ENCODE data around the gene DIP2C. TPM values are rescaled to one million over a fixed set of nuclear protein-coding genes. Genes with fewer than 3 reads are reported as not detected.
"Not testable (repeated sequence)": the region's sequence is repeated elsewhere in the genome, so short reads cannot be mapped to it uniquely, and the experiment has no call there.

DIP2C gene
- total RNA-seq, 1 donor from 2014 or later = 1.6 TPM

GRCh38 chr10:323651-324293 lies 365.7 kb downstream of the DIP2C start:
- no peaks in the 10 kb centered on the region for H3K27me3 Mint-ChIP-seq (ENCODE audit: insufficient read depth)
- H3K4me3 Mint-ChIP-seq = no peak overlapping the region
- H3K27ac Mint-ChIP-seq = no peak overlapping the region
- H3K4me1 Mint-ChIP-seq (ENCODE audit: low read depth) = peaks cover 9% of the 10 kb centered on the region
- H3K36me3 Mint-ChIP-seq (ENCODE audit: low read depth) = no peaks in the 10 kb centered on the region
- H3K9me3 Mint-ChIP-seq = peaks cover 3% of the 10 kb centered on the region
- intact Hi-C loops (cut with micrococcal nuclease) = no loop called here
- DNase-seq (ENCODE audit: low spot score) = no peak

GRCh38 chr10:323046-323445 lies 366.4 kb downstream of the DIP2C start:
- H3K4me3 Mint-ChIP-seq; H3K27ac Mint-ChIP-seq; H3K4me1 Mint-ChIP-seq (ENCODE audit: low read depth); H3K27me3 Mint-ChIP-seq (ENCODE audit: insufficient read depth); DNase-seq (ENCODE audit: low spot score); intact Hi-C loops (cut with micrococcal nuclease); H3K9me3 Mint-ChIP-seq; H3K36me3 Mint-ChIP-seq (ENCODE audit: low read depth): not testable (repeated sequence)

GRCh38 chr10:320771-321170 lies 368.7 kb downstream of the DIP2C start:
- peaks cover 9% of the 10 kb centered on the region for H3K4me1 Mint-ChIP-seq (ENCODE audit: low read depth)
- H3K9me3 Mint-ChIP-seq = peaks cover 3% of the 10 kb centered on the region
- no peak overlapping the region for H3K4me3 Mint-ChIP-seq
- H3K27ac Mint-ChIP-seq = no peak overlapping the region
- H3K27me3 Mint-ChIP-seq (ENCODE audit: insufficient read depth) = no peaks in the 10 kb centered on the region
- H3K36me3 Mint-ChIP-seq (ENCODE audit: low read depth) = no peaks in the 10 kb centered on the region
- DNase-seq (ENCODE audit: low spot score) = no peak
- intact Hi-C loops (cut with micrococcal nuclease) = no loop called here

- Mint-ChIP-seq H3K4me1 (ENCODE audit: low read depth) (no peaks in the 10 kb centered on the region), H3K9me3 (peaks cover 3% of the 10 kb centered on the region), H3K4me3 (no peak overlapping the region), H3K27ac (no peak overlapping the region), H3K27me3 (ENCODE audit: insufficient read depth) (no peaks in the 10 kb centered on the region), H3K36me3 (ENCODE audit: low read depth) (no peaks in the 10 kb centered on the region)
- intact Hi-C loops (cut with micrococcal nuclease) = no loop called here
- no peak for DNase-seq (ENCODE audit: low spot score)
These were observed 371.5 kb downstream of the DIP2C start for GRCh38 chr10:317926-318325.

- no peak for DNase-seq (ENCODE audit: low spot score)
- Mint-ChIP-seq H3K4me3 (no peak overlapping the region), H3K27ac (no peak overlapping the region), H3K27me3 (ENCODE audit: insufficient read depth) (no peaks in the 10 kb centered on the region), H3K4me1 (ENCODE audit: low read depth) (no peaks in the 10 kb centered on the region), H3K36me3 (ENCODE audit: low read depth) (no peaks in the 10 kb centered on the region), H3K9me3 (peaks cover 3% of the 10 kb centered on the region)
- intact Hi-C loops (cut with micrococcal nuclease) = no loop called here
These were observed 372.1 kb downstream of the DIP2C start for GRCh38 chr10:317271-317769.

GRCh38 chr10:316390-316789 lies 373.1 kb downstream of the DIP2C start:
- no peaks in the 10 kb centered on the region for H3K4me1 Mint-ChIP-seq (ENCODE audit: low read depth)
- H3K27ac Mint-ChIP-seq = no peak overlapping the region
- DNase-seq (ENCODE audit: low spot score) = no peak
- no peaks in the 10 kb centered on the region for H3K27me3 Mint-ChIP-seq (ENCODE audit: insufficient read depth)
- peaks cover 3% of the 10 kb centered on the region for H3K9me3 Mint-ChIP-seq
- intact Hi-C loops (cut with micrococcal nuclease) = no loop called here
- no peaks in the 10 kb centered on the region for H3K36me3 Mint-ChIP-seq (ENCODE audit: low read depth)
- no peak overlapping the region for H3K4me3 Mint-ChIP-seq

GRCh38 chr10:314871-315270 lies 374.6 kb downstream of the DIP2C start:
- Mint-ChIP-seq H3K4me3 (no peak overlapping the region), H3K4me1 (ENCODE audit: low read depth) (no peaks in the 10 kb centered on the region), H3K27ac (no peak overlapping the region), H3K9me3 (no peaks in the 10 kb centered on the region), H3K36me3 (ENCODE audit: low read depth) (no peaks in the 10 kb centered on the region), H3K27me3 (ENCODE audit: insufficient read depth) (no peaks in the 10 kb centered on the region)
- DNase-seq (ENCODE audit: low spot score) = no peak
- intact Hi-C loops (cut with micrococcal nuclease) = no loop called here

GRCh38 chr10:314381-314780 lies 375.1 kb downstream of the DIP2C start:
- intact Hi-C loops (cut with micrococcal nuclease) = no loop called here
- Mint-ChIP-seq H3K4me1 (ENCODE audit: low read depth) (no peaks in the 10 kb centered on the region), H3K27me3 (ENCODE audit: insufficient read depth) (no peaks in the 10 kb centered on the region), H3K36me3 (ENCODE audit: low read depth) (no peaks in the 10 kb centered on the region), H3K27ac (no peak overlapping the region), H3K4me3 (no peak overlapping the region), H3K9me3 (no peaks in the 10 kb centered on the region)
- no peak for DNase-seq (ENCODE audit: low spot score)

GRCh38 chr10:311901-312665 lies 377.4 kb downstream of the DIP2C start:
- Mint-ChIP-seq H3K4me1 (ENCODE audit: low read depth) (no peaks in the 10 kb centered on the region), H3K9me3 (no peaks in the 10 kb centered on the region), H3K27me3 (ENCODE audit: insufficient read depth) (no peaks in the 10 kb centered on the region), H3K36me3 (ENCODE audit: low read depth) (no peaks in the 10 kb centered on the region), H3K4me3 (no peak overlapping the region), H3K27ac (no peak overlapping the region)
- intact Hi-C loops (cut with micrococcal nuclease) = no loop called here
- DNase-seq (ENCODE audit: low spot score) = no peak

GRCh38 chr10:310976-311639 lies 378.4 kb downstream of the DIP2C start:
- no peaks in the 10 kb centered on the region for H3K27me3 Mint-ChIP-seq (ENCODE audit: insufficient read depth)

GRCh38 chr10:310371-310770 lies 379.1 kb downstream of the DIP2C start:
- intact Hi-C loops (cut with micrococcal nuclease) = no loop called here
- Mint-ChIP-seq H3K4me1 (ENCODE audit: low read depth) (no peaks in the 10 kb centered on the region), H3K27me3 (ENCODE audit: insufficient read depth) (no peaks in the 10 kb centered on the region), H3K27ac (peak overlapping the region; percentile 18), H3K36me3 (ENCODE audit: low read depth) (no peaks in the 10 kb centered on the region), H3K4me3 (no peak overlapping the region), H3K9me3 (no peaks in the 10 kb centered on the region)
- DNase-seq (ENCODE audit: low spot score) = no peak

More at GRCh38 chr10:310976-311639, 378.4 kb downstream of the DIP2C start:
- Mint-ChIP-seq H3K4me3 (no peak overlapping the region), H3K27ac (no peak overlapping the region), H3K9me3 (no peaks in the 10 kb centered on the region), H3K4me1 (ENCODE audit: low read depth) (no peaks in the 10 kb centered on the region), H3K36me3 (ENCODE audit: low read depth) (no peaks in the 10 kb centered on the region)
- intact Hi-C loops (cut with micrococcal nuclease) = no loop called here
- no peak for DNase-seq (ENCODE audit: low spot score)

- Mint-ChIP-seq H3K36me3 (ENCODE audit: low read depth) (no peaks in the 10 kb centered on the region), H3K27ac (no peak overlapping the region), H3K4me3 (no peak overlapping the region), H3K27me3 (ENCODE audit: insufficient read depth) (no peaks in the 10 kb centered on the region), H3K4me1 (ENCODE audit: low read depth) (no peaks in the 10 kb centered on the region), H3K9me3 (no peaks in the 10 kb centered on the region)
- intact Hi-C loops (cut with micrococcal nuclease) = no loop called here
- no peak for DNase-seq (ENCODE audit: low spot score)
These were observed 380.8 kb downstream of the DIP2C start for GRCh38 chr10:308572-309085.

GRCh38 chr10:308101-308500 lies 381.4 kb downstream of the DIP2C start:
- intact Hi-C loops (cut with micrococcal nuclease) = no loop called here
- Mint-ChIP-seq H3K9me3 (no peaks in the 10 kb centered on the region), H3K36me3 (ENCODE audit: low read depth) (no peaks in the 10 kb centered on the region), H3K27ac (no peak overlapping the region), H3K4me3 (no peak overlapping the region), H3K27me3 (ENCODE audit: insufficient read depth) (no peaks in the 10 kb centered on the region), H3K4me1 (ENCODE audit: low read depth) (no peaks in the 10 kb centered on the region)
- no peak for DNase-seq (ENCODE audit: low spot score)
